ENCODE results near the gene SNTB2. TPM values are rescaled to one million over a fixed set of nuclear protein-coding genes. Genes with fewer than 3 reads are reported as not detected.

SNTB2 gene
- total and polyA plus RNA-seq, 2 of the 13 experiments (the other 11 are each of a cell fraction or from before 2014, with no cell fraction given) = 11.5 to 19.2 TPM

GRCh38 chr16:69166946-69167930 is 19.7 kb upstream of the SNTB2 start (continued):
- TF ChIP-seq HMGXB3 (CRISPR knock-in tag; IDR thresholded peaks at IDR 0.05; ENCODE audit: borderline replicate concordance) (no peak), SMAD9 (CRISPR knock-in tag; IDR thresholded peaks at IDR 0.05) (no peak), ZNF546 (CRISPR knock-in tag; conservative IDR thresholded peaks at IDR 0.05) (no peak)
- TF ChIP-seq, protein P1, sequence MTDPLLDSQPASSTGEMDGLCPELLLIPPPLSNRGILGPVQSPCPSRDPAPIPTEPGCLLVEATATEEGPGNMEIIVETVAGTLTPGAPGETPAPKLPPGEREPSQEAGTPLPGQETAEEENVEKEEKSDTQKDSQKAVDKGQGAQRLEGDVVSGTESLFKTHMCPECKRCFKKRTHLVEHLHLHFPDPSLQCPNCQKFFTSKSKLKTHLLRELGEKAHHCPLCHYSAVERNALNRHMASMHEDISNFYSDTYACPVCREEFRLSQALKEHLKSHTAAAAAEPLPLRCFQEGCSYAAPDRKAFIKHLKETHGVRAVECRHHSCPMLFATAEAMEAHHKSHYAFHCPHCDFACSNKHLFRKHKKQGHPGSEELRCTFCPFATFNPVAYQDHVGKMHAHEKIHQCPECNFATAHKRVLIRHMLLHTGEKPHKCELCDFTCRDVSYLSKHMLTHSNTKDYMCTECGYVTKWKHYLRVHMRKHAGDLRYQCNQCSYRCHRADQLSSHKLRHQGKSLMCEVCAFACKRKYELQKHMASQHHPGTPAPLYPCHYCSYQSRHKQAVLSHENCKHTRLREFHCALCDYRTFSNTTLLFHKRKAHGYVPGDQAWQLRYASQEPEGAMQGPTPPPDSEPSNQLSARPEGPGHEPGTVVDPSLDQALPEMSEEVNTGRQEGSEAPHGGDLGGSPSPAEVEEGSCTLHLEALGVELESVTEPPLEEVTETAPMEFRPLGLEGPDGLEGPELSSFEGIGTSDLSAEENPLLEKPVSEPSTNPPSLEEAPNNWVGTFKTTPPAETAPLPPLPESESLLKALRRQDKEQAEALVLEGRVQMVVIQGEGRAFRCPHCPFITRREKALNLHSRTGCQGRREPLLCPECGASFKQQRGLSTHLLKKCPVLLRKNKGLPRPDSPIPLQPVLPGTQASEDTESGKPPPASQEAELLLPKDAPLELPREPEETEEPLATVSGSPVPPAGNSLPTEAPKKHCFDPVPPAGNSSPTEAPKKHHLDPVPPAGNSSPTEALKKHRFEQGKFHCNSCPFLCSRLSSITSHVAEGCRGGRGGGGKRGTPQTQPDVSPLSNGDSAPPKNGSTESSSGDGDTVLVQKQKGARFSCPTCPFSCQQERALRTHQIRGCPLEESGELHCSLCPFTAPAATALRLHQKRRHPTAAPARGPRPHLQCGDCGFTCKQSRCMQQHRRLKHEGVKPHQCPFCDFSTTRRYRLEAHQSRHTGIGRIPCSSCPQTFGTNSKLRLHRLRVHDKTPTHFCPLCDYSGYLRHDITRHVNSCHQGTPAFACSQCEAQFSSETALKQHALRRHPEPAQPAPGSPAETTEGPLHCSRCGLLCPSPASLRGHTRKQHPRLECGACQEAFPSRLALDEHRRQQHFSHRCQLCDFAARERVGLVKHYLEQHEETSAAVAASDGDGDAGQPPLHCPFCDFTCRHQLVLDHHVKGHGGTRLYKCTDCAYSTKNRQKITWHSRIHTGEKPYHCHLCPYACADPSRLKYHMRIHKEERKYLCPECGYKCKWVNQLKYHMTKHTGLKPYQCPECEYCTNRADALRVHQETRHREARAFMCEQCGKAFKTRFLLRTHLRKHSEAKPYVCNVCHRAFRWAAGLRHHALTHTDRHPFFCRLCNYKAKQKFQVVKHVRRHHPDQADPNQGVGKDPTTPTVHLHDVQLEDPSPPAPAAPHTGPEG (CRISPR knock-in tag; IDR thresholded peaks at IDR 0.05) = no peak
- TF ChIP-seq, protein P2, sequence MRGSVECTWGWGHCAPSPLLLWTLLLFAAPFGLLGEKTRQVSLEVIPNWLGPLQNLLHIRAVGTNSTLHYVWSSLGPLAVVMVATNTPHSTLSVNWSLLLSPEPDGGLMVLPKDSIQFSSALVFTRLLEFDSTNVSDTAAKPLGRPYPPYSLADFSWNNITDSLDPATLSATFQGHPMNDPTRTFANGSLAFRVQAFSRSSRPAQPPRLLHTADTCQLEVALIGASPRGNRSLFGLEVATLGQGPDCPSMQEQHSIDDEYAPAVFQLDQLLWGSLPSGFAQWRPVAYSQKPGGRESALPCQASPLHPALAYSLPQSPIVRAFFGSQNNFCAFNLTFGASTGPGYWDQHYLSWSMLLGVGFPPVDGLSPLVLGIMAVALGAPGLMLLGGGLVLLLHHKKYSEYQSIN (CRISPR knock-in tag; IDR thresholded peaks at IDR 0.05; ENCODE audit: borderline replicate concordance) = no peak
